PFSK-1 (cell line): Measurements from ENCODE around the gene DZIP3.

Experiments
- FOXP2 ChIP-seq: optimal IDR thresholded peaks from 2 replicates; pipeline ENCODE3; 2011; ENCODE audit warnings: borderline replicate concordance, control low read depth, inconsistent platforms; ENCODE audit not compliant: insufficient read depth; ENCODE audit errors: extremely low read length, extremely low read depth
- POLR2AphosphoS5 ChIP-seq: IDR thresholded peaks from 2 replicates; pipeline ENCODE4 v1.6.1; 2012; ENCODE audit warnings: low read depth, mild to moderate bottlenecking, control low read depth, low read length, moderate library complexity
- REST ChIP-seq, 2 experiments: IDR thresholded peaks; 2 replicates each; pipeline versions ENCODE4 v1.6.1 to v1.8.0; 2011 to 2012; ENCODE audit warnings: low read depth in 2 of 2, low read length in 2 of 2, control low read depth in 1 of 2, inconsistent platforms in 1 of 2, mild to moderate bottlenecking in 1 of 2, moderate library complexity in 1 of 2; ENCODE audit not compliant: insufficient read depth in 1 of 2
- SIN3A ChIP-seq: IDR thresholded peaks from 2 replicates; pipeline ENCODE4 v1.6.1; 2012; ENCODE audit warnings: mild to moderate bottlenecking, low read length, moderate library complexity, borderline replicate concordance; ENCODE audit not compliant: insufficient read depth
- TAF1 ChIP-seq: IDR thresholded peaks from 2 replicates; pipeline ENCODE4 v1.6.1; 2012; ENCODE audit warnings: low read length, control low read depth, borderline replicate concordance; ENCODE audit not compliant: insufficient read depth

Gene DZIP3

DNA sequence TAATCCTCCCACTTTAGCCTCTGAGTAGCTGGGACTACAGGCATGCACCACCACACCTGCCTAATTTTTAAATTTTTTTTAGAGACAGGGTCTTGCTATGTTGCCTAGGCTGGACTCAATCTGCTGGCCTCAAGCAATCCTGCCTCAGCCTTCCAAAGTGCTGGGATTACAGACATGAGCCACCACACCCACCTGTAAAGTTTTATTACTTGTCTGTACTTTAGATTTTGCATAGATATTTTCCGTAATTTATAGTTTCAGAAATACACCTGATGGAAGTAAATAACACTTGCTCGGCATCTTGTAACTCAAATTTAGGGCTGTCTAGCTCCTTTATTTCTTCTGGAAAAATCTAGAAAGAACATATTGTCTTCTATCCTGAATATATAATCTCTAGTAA is 5.8 kb downstream of the DZIP3 start:
- TF ChIP-seq TAF1: no peak
- no peak for TF ChIP-seq SIN3A
- TF ChIP-seq POLR2AphosphoS5: no peak
- no peak for TF ChIP-seq REST (IDR thresholded peaks at IDR 0.05; ENCODE audit: insufficient read depth in 1 of 2, low read depth in 2 of 2, low read length in 2 of 2)
- TF ChIP-seq FOXP2: no peak

- no peak for TF ChIP-seq SIN3A
- no peak for TF ChIP-seq REST (IDR thresholded peaks at IDR 0.05; ENCODE audit: insufficient read depth in 1 of 2, low read depth in 2 of 2, low read length in 2 of 2)
- TF ChIP-seq FOXP2: no peak
- no peak for TF ChIP-seq TAF1
- no peak for TF ChIP-seq POLR2AphosphoS5
These were observed 8.9 kb downstream of the DZIP3 start for GRCh38 chr3:108598375-108598774.

DNA sequence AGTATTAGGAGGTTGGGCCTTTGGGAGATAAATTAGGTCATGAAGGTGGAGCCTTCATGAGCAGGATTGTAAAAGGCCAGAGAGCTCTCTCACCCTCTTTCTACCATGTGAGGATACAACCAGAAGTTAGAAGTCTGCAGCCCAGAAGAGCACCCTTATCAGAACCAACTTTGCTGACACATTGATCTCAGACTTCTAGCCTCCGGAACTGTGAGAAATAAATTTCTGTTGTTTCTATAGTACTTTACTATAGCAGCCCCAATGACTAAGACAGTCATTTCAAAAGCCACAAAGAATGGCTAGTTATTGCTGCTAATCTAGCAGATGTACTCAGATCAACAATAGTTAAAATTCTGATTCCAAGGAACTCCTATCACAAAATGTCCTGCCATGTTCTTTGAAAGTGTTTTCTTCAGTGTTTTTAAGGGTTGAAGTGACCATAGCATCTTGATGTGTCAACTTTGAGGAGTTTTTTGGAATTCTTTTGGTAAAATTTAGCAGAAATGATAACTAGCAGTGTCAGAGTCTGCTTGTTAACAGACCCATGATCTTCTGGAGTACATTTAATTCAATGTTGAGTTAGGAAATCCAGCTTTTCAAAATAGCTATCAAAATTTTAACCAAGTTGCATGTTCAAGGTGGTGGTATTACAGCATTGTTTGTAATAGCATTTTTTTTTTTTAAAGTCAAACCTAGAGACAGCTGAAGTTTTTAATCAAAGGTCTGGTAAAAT is 10.3 kb downstream of the DZIP3 start:
- TF ChIP-seq SIN3A: no peak
- no peak for TF ChIP-seq FOXP2
- no peak for TF ChIP-seq POLR2AphosphoS5
- no peak for TF ChIP-seq REST (IDR thresholded peaks at IDR 0.05; ENCODE audit: insufficient read depth in 1 of 2, low read depth in 2 of 2, low read length in 2 of 2)
- no peak for TF ChIP-seq TAF1

GRCh38 chr3:108602249-108602934 is 12.9 kb downstream of the DZIP3 start:
- TF ChIP-seq POLR2AphosphoS5: no peak
- no peak for TF ChIP-seq TAF1
- TF ChIP-seq FOXP2: no peak

GRCh38 chr3:108602935-108603294 is 13.4 kb downstream of the DZIP3 start:
- TF ChIP-seq FOXP2 (no peak), POLR2AphosphoS5 (no peak), TAF1 (no peak)

GRCh38 chr3:108603691-108604090 is 14.2 kb downstream of the DZIP3 start:
- no peak for TF ChIP-seq REST (IDR thresholded peaks at IDR 0.05; ENCODE audit: insufficient read depth in 1 of 2, low read depth in 2 of 2, low read length in 2 of 2)
- TF ChIP-seq SIN3A: no peak
- no peak for TF ChIP-seq FOXP2
- no peak for TF ChIP-seq POLR2AphosphoS5
- no peak for TF ChIP-seq TAF1
